ENCODE data around the gene C1QTNF4. TPM values are rescaled to one million over a fixed set of nuclear protein-coding genes. Genes with fewer than 3 reads are reported as not detected.
"Not testable (repeated sequence)": the region's sequence is repeated elsewhere in the genome, so short reads cannot be mapped to it uniquely, and the experiment has no call there.

Gene C1QTNF4
- total RNA-seq, 2 experiments from 2014 or later: 0.22 TPM; not detected in 1

- no peaks in the 10 kb centered on the region for H3K9me3 Mint-ChIP-seq
- DNase-seq: no peak
- ChIA-PET CTCF (interaction anchor here (0.5 to 1.4 kb wide), 2 partner anchors 16 to 293 kb away, joined by 3 to 6 read pairs; no protein-coding TSS in a partner anchor), POLR2A (interaction anchor here (0.6 kb wide), 1 partner anchor 1002 kb away, joined by 3 read pairs; no protein-coding TSS in a partner anchor)
- no peaks in the 10 kb centered on the region for H3K27me3 Mint-ChIP-seq
- H3K4me1 Mint-ChIP-seq: peaks cover 18% of the 10 kb centered on the region
- peaks cover 56% of the 10 kb centered on the region for H3K36me3 Mint-ChIP-seq (ENCODE audit: low read depth)
- H3K27ac Mint-ChIP-seq: no peak overlapping the region
- no peak overlapping the region for H3K4me3 Mint-ChIP-seq
These were observed 21.4 kb downstream of the C1QTNF4 start for GRCh38 chr11:47572715-47573255.

- no peak overlapping the region for H3K4me3 Mint-ChIP-seq
- H3K4me1 Mint-ChIP-seq: peaks cover 11% of the 10 kb centered on the region
- CTCF ChIA-PET: interaction anchor here (1.3 to 1.4 kb wide), 2 partner anchors 15 to 17 kb away, joined by 3 read pairs; no protein-coding TSS in a partner anchor
- no peak overlapping the region for H3K27ac Mint-ChIP-seq
- H3K36me3 Mint-ChIP-seq (ENCODE audit: low read depth): peaks cover 50% of the 10 kb centered on the region
- H3K27me3 Mint-ChIP-seq: no peaks in the 10 kb centered on the region
- H3K9me3 Mint-ChIP-seq: no peaks in the 10 kb centered on the region
- POLR2A ChIA-PET: no interaction called here
- no peak for DNase-seq
These were observed 22.3 kb downstream of the C1QTNF4 start for GRCh38 chr11:47571895-47572294.

- no peak for DNase-seq
- POLR2A ChIA-PET: no interaction called here
- CTCF ChIA-PET: interaction anchor here (1.3 kb wide), 1 partner anchor 16 kb away, joined by 3 read pairs; no protein-coding TSS in a partner anchor
- Mint-ChIP-seq H3K27ac (no peak overlapping the region), H3K36me3 (ENCODE audit: low read depth) (peaks cover 47% of the 10 kb centered on the region), H3K4me3 (no peak overlapping the region), H3K9me3 (no peaks in the 10 kb centered on the region), H3K4me1 (peaks cover 16% of the 10 kb centered on the region), H3K27me3 (no peaks in the 10 kb centered on the region)
These were observed 22.9 kb downstream of the C1QTNF4 start for GRCh38 chr11:47571357-47571729.

GRCh38 chr11:47570651-47571356 is 23.4 kb downstream of the C1QTNF4 start:
- Mint-ChIP-seq H3K4me1 (peaks cover 20% of the 10 kb centered on the region), H3K36me3 (ENCODE audit: low read depth) (peaks cover 45% of the 10 kb centered on the region), H3K27me3 (no peaks in the 10 kb centered on the region), H3K4me3 (no peak overlapping the region), H3K9me3 (no peaks in the 10 kb centered on the region), H3K27ac (no peak overlapping the region)
- no peak for DNase-seq
- CTCF ChIA-PET: interaction anchor here (0.6 to 1.8 kb wide), 3 partner anchors 10 to 654 kb away, joined by 3 to 6 read pairs (median 3); no protein-coding TSS in a partner anchor
- POLR2A ChIA-PET: no interaction called here

GRCh38 chr11:47569646-47570045 is 24.6 kb downstream of the C1QTNF4 start:
- no peak for DNase-seq
- Mint-ChIP-seq H3K4me3 (no peak overlapping the region), H3K36me3 (ENCODE audit: low read depth) (peaks cover 38% of the 10 kb centered on the region), H3K27ac (no peak overlapping the region), H3K4me1 (peaks cover 22% of the 10 kb centered on the region), H3K9me3 (no peaks in the 10 kb centered on the region), H3K27me3 (no peaks in the 10 kb centered on the region)
- CTCF ChIA-PET: interaction anchor here (0.6 to 1.8 kb wide), 4 partner anchors 11 to 52 kb away, joined by 4 to 6 read pairs (median 5); no protein-coding TSS in a partner anchor
- POLR2A ChIA-PET: interaction anchor here (0.5 kb wide), 1 partner anchor 74 kb away, joined by 3 read pairs; no protein-coding TSS in a partner anchor

- Mint-ChIP-seq H3K9me3 (no peaks in the 10 kb centered on the region), H3K27ac (peak overlapping the region; percentile 83), H3K4me3 (peak overlapping the region; percentile 81), H3K4me1 (peaks cover 30% of the 10 kb centered on the region), H3K36me3 (ENCODE audit: low read depth) (peaks cover 11% of the 10 kb centered on the region), H3K27me3 (no peaks in the 10 kb centered on the region)
- CTCF ChIA-PET: interaction anchor here (0.6 to 2.9 kb wide), 6 partner anchors 10 to 92 kb away, joined by 3 to 14 read pairs (median 3); partner anchors contain the start of gene CELF1
- POLR2A ChIA-PET: interaction anchor here (1.0 kb wide), 1 partner anchor 12 kb away, joined by 3 read pairs; no protein-coding TSS in a partner anchor
- no peak for DNase-seq
These were observed 28.0 kb downstream of the C1QTNF4 start for GRCh38 chr11:47566149-47566698.

- H3K36me3 Mint-ChIP-seq (ENCODE audit: low read depth): peaks cover 7% of the 10 kb centered on the region
- H3K27me3 Mint-ChIP-seq: no peaks in the 10 kb centered on the region
- DNase-seq: peak; percentile 70
- peaks cover 30% of the 10 kb centered on the region for H3K4me1 Mint-ChIP-seq
- H3K27ac Mint-ChIP-seq: peak within 1 kb of the TSS; percentile 89
- peak within 1 kb of the TSS; percentile 81 for H3K4me3 Mint-ChIP-seq
- CTCF ChIA-PET: interaction anchor here (1.7 to 2.9 kb wide), 3 partner anchors 11 to 49 kb away, joined by 3 to 14 read pairs (median 8); partner anchors contain the start of gene CELF1
- no peaks in the 10 kb centered on the region for H3K9me3 Mint-ChIP-seq
- POLR2A ChIA-PET: interaction anchor here (1.0 kb wide), 1 partner anchor 12 kb away, joined by 3 read pairs; no protein-coding TSS in a partner anchor
These were observed 28.7 kb downstream of the C1QTNF4 start, which contains the start of gene PTPMT1 for GRCh38 chr11:47565340-47566148. TSS of gene PTPMT1 (plus strand) at chr11:47565599. CDS start at chr11:47565623, 24 bp downstream.

GRCh38 chr11:47564933-47565339 is 29.3 kb downstream of the C1QTNF4 start:
- ChIA-PET POLR2A (no interaction called here), CTCF (interaction anchor here (0.6 to 2.9 kb wide), 3 partner anchors 11 to 163 kb away, joined by 3 to 14 read pairs (median 4); partner anchors contain the start of gene CELF1)
- Mint-ChIP-seq H3K4me3 (peak overlapping the region; percentile 81), H3K4me1 (peaks cover 30% of the 10 kb centered on the region), H3K27ac (peak overlapping the region; percentile 89), H3K27me3 (no peaks in the 10 kb centered on the region), H3K36me3 (ENCODE audit: low read depth) (peaks cover 7% of the 10 kb centered on the region), H3K9me3 (no peaks in the 10 kb centered on the region)
- DNase-seq: no peak

GRCh38 chr11:47564366-47564765 is 29.8 kb downstream of the C1QTNF4 start:
- H3K36me3 Mint-ChIP-seq (ENCODE audit: low read depth); DNase-seq; H3K27me3 Mint-ChIP-seq; POLR2A ChIA-PET; H3K9me3 Mint-ChIP-seq: not testable (repeated sequence)
- CTCF ChIA-PET: interaction anchor here (0.6 to 2.9 kb wide), 3 partner anchors 11 to 164 kb away, joined by 3 to 14 read pairs (median 4); partner anchors contain the start of gene CELF1
- peak overlapping the region; percentile 72 for H3K27ac Mint-ChIP-seq
- H3K4me1 Mint-ChIP-seq: peaks cover 30% of the 10 kb centered on the region
- H3K4me3 Mint-ChIP-seq: peak overlapping the region; percentile 81

- H3K36me3 Mint-ChIP-seq (ENCODE audit: low read depth); H3K27me3 Mint-ChIP-seq; POLR2A ChIA-PET; H3K9me3 Mint-ChIP-seq; H3K27ac Mint-ChIP-seq; DNase-seq; H3K4me3 Mint-ChIP-seq: not testable (repeated sequence)
- peaks cover 30% of the 10 kb centered on the region for H3K4me1 Mint-ChIP-seq
- CTCF ChIA-PET: interaction anchor here (0.6 to 0.7 kb wide), 2 partner anchors 11 to 18 kb away, joined by 3 read pairs; no protein-coding TSS in a partner anchor
These were observed 31.8 kb downstream of the C1QTNF4 start for GRCh38 chr11:47562393-47562792.

- DNase-seq: no peak
- Mint-ChIP-seq H3K4me1 (peaks cover 17% of the 10 kb centered on the region), H3K36me3 (ENCODE audit: low read depth) (no peaks in the 10 kb centered on the region), H3K27me3 (no peaks in the 10 kb centered on the region), H3K4me3 (no peak overlapping the region), H3K27ac (no peak overlapping the region), H3K9me3 (no peaks in the 10 kb centered on the region)
- ChIA-PET POLR2A (no interaction called here), CTCF (interaction anchor here (0.6 to 1.4 kb wide), 3 partner anchors 15 to 50 kb away, joined by 4 to 6 read pairs (median 5); no protein-coding TSS in a partner anchor)
These were observed 33.8 kb downstream of the C1QTNF4 start for GRCh38 chr11:47560426-47560825.

- peaks cover 13% of the 10 kb centered on the region for H3K4me1 Mint-ChIP-seq
- CTCF ChIA-PET: no interaction called here
- no peaks in the 10 kb centered on the region for H3K27me3 Mint-ChIP-seq
- no peaks in the 10 kb centered on the region for H3K36me3 Mint-ChIP-seq (ENCODE audit: low read depth)
- H3K27ac Mint-ChIP-seq: no peak overlapping the region
- POLR2A ChIA-PET: no interaction called here
- no peak for DNase-seq
- H3K4me3 Mint-ChIP-seq: no peak overlapping the region
- no peaks in the 10 kb centered on the region for H3K9me3 Mint-ChIP-seq
These were observed 35.5 kb downstream of the C1QTNF4 start for GRCh38 chr11:47558695-47559094.

All from activated CD4-positive, alpha-beta T cell treated with anti-CD3 and anti-CD28 coated beads, Interleukin-2, amount 10 ng/mL, durations not matched to agents 7 days and 5 days (primary cell).